HG03439 (cell line): ENCODE data around the gene NCF4.

Experiments used
- ATAC-seq: cut with Tn5 transposase; IDR thresholded peaks from one replicate; pipeline ENCODE4 v1.9.1; 2021; ENCODE audit warnings: mild to moderate bottlenecking, moderate library complexity; ENCODE audit not compliant: unreplicated experiment

NCF4 gene

DNA sequence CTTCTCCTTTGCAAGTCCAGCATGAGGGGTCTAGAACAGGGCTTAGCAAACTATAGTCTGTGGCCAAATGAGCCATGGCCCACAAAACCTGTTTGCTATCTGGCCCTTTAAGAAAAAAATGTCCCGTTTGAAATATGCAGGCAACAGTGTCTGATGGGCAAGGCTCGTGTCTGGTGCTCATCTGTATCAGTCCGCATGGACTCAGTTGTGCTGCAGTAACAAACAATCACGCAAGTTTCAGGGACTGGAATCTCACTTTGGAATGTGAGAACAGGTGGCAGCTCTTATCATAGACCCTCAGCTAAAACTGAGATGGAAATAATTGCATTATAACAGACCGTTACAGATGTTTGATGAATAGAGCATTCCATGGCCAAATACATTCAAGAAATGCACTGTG lies 24.9 kb upstream of the NCF4 start:
- ATAC-seq, result no peak

DNA sequence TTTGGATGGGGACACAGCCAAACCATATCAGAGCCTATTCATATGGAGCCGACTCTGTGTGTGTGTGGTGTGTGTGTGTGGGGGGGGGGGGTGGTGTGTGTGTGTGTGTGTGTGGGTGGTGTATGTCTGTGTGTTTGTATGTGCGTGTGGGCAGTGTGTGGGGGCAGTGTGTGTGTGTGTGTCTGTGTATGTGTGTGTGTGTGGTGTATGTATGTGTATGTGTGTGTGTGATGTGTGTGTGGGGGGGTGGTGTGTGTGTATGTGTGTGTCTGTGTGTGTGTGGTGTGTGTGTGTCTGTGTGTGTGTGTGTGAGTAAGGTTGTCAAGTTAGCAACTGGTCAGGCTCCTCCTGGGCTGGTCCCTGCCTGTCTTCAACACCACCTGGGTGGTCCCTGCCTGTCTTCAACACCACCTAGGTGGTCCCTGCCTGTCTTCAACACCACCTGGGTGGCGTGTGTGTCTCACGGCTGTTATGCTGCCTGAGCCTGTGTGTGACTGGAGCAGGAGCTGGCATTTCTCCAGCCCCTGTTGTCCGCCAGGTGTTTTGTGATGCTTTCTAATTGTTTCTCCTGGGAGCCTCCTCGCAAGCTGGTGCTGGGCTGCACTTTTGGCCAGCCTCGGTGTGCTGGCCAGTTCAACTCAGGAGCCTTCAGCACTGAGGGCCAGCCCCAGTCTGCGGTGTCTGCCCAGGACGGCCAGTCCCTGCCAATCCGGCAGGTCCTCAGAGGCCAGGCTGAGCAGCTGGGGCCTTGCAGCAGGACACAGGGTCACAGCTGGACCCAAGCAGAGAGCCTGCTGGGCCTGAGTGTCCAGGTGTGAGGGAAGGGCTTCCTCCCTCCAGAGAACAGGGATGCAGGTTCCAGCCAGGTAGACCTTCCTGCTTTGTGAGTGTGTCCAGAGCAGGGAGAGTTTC lies 22.4 kb upstream of the NCF4 start:
- no peak for ATAC-seq

DNA sequence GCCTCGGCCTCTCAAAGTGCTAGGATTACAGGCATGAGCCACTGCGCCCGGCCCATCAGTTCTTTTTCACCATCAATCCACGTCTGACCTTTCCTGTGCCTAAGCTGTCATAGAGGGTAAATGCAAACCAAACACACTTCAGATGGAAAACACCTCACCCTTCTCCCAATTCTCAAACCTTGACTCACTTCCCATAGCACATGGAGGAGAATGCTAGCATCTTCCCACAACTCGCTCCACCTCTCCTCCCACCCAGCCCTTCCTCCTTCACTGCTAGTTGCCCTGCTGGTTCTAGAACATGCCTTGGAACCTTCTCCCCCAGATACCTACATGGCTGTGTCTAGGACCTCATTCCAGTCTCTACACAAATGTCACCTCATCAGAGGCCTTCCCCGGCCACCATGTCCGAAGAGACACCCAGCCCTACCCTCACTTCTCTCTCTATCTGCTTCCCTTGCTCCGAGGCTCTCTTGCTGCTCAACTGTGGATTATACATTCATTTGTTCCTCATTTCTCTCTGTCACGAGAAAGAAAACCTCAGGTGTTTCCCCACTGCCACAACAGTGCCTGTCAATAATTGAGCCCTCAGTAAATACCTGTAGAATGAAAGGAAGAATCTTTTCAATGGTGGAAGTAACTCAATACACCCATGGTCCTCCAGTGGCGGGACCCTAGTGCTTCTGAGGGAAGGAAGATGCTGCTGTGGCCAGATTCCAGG lies 21.3 kb upstream of the NCF4 start:
- ATAC-seq, result no peak

DNA sequence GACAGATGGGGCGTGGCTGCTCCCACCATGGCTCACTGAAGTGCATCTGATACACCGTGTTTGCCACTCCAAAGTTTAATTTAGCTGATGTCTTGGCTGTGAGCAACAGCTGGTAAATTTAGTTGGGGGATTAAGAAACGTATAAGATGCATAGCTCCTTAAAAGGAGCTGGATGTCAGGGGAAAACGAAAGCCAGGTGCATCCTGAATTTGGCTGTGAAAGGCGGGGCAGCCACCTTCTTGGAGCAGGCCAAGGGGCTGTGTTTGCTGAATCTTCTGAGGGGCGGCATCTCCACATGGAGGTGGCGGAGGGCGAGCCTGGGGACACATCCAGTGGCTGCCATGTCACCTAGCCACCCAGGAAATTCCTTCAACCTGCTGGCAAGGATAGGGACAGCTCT lies 20.7 kb upstream of the NCF4 start:
- ATAC-seq, result no peak

DNA sequence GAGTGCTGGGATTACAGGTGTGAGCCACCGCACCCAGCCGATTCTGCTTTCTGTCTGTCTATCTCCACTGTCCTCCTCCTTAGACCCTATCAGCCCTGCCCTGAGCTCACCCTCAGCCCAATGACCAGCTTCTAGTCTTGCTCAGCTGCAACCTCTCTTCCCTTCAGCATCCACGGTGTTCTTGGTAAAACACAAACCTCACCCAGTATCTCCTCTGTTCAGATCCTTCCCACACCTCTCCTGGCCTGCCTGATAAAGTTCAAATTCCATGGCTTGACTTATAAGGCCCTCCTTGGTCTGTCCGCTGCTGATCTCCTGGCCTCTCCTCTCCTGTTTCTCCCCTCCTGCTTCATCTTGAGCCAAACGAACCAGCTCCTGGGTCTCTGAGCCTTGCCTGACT lies 14.5 kb upstream of the NCF4 start:
- no peak for ATAC-seq

DNA sequence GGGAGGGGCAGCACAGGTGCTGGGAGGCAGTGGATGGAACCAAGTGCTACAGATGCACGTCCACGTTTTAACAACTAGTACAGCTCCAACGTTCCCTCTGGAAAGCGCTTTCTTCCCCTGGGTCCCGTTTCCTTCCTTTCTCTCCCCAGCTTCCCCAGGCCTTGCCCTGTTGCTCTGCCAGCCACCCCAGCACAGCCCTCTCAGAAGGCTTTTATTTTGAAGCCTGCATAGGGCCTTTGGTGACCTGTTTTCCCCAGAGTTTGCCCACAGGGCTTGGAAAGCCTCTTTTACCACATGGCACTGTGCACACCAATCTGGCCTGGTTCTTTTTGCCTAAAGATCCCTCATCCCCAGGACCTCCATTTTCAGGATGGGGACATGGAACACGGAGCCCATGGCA lies 13.9 kb upstream of the NCF4 start:
- ATAC-seq, result no peak

DNA sequence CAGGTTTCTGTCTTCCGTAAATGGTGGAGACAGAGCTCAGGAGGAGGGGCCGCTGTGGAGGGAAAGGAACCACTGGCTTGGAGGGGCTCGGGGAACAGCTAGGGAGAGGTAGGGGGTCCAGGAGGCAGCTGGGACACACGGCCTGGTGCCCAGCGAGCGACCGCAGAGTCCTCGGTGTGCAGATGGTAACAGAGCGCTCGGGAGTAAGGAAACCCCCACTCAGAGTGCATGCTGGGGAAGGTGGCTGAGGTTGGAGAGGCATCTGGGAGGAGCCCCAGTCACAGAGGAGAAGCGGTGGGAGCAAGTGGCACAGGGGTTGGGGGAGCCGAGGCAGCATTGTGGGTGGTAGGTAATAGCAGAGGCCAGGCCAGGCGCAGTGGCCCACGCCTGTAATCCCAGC lies 10.8 kb upstream of the NCF4 start:
- ATAC-seq, result no peak

DNA sequence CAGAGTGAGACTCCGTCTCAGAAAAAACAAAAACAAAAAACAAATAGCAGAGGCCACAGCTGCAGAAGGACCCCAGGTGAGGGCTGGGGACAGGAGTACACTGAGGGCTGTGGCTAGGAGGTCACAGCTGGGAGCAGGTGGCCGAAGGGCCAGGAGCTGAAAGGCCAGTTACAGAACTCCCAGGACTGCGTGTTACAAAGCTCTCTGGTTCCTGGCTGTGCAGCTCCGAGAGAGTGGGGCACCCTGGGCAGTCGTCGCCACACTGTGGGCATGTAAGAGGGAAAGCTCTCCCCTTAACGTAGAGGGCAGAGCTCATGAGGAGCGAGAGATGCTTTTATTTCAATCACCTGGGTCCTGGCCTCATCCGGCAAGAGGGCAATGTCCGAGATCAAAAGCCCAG lies 10.1 kb upstream of the NCF4 start:
- no peak for ATAC-seq

DNA sequence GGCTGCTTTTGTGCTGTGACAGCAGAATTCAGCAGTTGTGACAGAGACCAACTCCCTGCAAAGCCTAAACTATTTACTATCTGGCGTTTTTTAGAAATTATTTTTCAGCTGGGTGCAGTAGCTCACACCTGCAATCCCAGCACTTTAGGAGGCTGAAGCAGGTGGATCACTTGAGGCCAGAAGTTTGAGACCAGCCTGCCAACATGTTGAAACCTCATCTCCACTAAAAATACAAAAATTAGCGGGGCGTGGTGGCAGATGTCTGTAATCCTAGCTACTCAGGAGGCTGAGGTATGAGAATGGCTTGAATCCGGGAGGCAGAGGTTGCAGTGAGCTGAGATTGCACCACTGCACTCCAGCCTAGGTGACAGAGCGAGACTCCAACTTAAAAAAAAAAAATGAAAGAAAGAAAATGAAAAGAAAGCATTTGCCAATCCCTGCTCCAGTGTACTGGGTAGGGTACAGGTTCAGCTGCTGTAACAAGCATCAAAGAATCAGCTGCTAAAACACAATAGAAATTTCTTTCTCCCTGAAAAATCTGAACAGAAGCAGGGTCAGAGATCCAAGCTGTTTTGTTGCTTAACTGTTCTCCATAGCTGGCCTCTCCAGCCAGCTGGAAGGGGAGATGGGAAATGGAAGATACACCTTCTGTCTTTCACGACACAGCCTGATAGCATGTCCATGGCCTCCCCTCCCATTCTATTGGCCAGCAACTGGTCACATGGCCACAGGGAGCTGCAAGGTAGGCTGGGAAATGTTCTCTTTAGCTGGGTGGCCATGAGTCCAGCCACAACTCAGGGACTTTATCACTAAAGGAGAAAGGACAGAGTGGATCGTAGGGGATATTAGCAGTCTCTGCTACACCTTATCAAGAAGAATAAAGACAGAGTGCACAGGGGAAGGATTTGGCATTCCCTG lies 8.5 kb upstream of the NCF4 start:
- ATAC-seq, result no peak

DNA sequence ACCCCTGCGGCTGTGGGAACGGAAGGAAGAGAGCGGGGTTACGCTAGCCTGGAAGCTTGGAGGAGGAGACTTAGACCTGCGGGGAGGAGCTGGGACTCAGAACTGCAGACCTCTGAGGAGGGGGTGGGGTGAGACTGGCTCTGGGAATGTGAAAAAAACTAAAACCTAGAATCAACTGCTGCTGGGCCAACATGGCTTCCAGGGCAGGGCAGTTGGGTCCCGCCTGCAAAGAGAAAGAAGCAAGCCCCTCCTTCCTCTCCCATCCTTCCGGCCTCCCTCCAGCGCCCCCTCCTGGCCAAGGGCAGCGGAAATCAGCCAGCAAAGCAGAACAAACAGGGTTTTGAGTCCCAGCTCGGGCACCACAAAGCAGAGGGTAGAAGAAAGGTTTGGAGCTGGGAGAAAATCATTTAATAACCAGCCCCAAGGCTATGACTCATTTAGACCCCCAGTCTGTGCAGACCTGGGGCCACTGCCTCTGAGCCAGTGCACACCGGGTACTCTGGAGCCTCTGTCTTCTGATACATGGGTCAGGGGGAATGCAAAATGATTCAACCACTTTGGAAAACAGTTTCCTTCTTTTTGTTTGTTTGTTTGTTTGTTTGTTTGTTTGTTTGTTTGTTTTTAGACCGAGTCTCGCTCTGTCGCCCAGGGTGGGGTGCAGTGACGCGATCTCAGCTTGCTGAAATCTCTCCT lies 7.3 kb upstream of the NCF4 start:
- ATAC-seq, result no peak

DNA sequence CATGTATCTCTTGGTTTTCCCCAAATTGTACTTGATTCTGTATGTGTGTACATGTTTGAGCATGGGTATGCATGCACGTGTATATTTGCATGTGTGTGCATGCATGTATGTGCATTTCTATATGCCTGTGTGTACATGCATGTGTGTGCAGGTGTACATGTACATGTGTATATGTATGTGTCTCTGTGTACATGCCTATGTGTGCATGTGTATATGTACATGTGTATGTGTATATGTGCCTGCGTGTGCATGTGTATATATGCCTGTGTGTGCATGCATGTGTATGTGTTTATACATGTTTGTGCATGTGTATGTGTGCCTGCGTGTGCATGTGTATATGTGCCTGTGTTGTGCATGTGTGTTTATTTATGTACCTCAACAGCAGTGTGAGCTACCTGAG lies 5.3 kb upstream of the NCF4 start:
- no peak for ATAC-seq

DNA sequence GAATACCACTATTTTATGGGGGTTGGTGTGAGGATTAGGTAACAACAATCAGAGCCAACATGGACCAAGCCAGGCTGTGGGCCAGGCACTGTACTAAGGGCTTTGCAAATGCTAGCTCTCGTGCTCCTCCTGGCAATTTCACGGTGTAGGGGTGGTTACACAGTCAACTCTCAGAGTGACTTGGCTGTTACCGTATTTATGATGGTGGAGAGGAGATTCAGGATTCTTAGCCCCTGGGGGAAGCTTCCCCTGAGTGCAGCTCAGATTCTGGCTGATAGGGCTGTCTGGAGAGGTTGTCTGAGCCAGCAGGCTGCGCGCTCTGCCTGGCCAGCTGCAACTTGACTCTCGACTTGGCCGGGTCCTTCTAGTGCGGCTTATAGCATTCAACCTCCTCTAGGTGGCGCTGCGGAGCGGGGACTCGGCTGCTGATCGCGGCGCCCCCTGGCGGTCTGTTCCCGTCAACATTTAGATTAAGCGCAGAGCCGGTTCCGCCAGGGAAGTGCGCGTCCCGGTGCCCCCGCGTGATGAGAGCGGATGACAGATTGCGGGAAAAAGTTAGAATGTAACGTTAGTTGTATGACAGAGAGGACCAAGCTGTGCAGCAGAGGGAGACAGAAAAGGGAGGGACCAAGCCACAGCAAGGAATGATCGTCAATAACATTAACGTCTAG lies 4.5 kb upstream of the NCF4 start:
- ATAC-seq, result peak; percentile 34

DNA sequence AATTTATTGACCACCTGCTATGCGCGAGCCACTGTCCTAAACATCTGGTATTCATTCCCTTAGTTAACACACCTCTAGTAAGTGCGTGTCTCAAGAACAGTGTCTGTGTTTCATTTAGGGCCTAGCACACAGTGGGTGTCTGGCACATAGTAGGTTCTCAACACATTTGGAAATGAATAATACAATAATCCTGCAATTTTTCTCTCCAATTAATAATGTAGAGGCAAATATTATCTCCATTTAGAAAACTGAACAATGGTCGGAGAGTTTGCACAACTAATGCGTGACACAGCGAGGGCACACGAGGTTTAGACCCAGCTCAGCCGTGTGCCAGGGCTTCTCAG lies 4.0 kb upstream of the NCF4 start:
- no peak for ATAC-seq

DNA sequence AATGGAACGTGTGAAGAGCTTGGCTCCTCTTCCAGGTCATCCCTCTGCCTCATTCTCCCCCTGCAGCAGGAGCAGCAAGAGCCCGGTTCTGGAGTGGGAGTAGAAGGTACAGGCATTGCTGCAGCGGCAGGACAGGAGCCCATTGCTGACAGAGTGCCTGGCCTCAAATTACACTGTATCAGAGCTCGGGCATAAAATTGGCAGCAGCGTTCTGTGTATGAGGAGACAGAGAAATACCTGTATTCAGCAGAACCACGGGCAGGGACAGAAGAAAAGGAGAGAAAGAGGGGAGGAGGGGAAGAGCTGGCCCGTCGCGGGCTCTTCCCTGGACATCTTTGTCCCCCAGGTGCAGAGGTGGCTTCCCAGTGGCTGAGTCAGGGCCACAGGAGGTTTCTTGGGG lies 2.6 kb upstream of the NCF4 start:
- no peak for ATAC-seq

DNA sequence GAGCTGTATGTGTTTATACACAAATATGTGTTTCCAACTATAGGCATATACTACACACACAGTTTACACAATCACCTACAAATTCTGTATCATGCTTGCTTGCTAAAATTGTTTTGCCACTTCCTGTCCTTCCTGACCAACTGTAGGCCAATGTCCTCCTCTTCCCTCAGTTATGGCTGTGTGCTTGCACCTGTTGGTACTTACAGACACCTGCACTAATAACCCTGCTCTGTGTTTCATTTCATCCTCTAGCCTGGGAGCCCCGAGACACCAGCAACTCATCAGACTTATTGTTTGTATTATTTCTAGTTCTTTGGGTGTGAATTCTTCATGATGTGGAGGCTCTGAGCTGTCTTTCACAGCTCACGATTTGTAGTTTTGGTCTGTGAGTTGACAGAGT lies 1.8 kb upstream of the NCF4 start:
- ATAC-seq, result no peak

DNA sequence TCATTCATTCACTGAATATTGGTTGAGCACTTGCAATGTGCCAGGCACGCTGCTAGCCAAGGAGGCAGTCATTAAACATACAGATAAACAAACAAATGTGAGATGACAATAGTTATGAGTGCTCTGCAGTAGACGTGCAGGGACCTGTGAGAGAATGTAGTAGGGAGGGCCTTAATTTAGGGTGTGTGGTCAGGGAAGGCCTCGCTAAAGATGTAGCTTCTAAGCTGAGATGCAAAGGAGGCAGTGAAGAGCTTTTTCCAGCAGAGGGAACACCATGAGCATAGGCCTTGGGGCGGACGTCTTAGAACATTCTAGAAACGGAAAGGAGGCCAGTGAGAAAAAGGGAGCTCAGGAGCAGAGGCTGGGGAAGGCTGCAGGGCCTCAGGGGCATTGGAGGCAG lies 789 bp upstream of the NCF4 start:
- ATAC-seq, result no peak

DNA sequence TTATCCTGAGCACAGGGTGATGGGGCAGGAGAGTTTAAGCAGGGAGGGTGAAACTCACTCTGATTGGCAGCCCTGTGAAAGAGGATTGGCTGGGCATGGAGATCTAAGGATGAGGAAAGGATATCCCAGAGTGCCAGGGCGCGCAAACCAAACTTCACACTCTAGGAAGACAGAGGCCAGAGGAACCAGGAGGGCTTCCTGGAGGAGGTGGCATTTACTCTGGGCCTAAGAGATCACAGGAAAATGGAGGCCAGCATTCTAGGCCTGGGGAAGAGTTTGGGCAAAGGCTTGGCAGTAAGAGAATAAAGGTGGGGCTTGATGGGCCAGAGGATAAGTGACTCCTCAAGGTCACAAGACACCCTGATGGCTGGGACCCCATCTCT lies 377 bp upstream of the NCF4 start:
- ATAC-seq, result no peak

DNA sequence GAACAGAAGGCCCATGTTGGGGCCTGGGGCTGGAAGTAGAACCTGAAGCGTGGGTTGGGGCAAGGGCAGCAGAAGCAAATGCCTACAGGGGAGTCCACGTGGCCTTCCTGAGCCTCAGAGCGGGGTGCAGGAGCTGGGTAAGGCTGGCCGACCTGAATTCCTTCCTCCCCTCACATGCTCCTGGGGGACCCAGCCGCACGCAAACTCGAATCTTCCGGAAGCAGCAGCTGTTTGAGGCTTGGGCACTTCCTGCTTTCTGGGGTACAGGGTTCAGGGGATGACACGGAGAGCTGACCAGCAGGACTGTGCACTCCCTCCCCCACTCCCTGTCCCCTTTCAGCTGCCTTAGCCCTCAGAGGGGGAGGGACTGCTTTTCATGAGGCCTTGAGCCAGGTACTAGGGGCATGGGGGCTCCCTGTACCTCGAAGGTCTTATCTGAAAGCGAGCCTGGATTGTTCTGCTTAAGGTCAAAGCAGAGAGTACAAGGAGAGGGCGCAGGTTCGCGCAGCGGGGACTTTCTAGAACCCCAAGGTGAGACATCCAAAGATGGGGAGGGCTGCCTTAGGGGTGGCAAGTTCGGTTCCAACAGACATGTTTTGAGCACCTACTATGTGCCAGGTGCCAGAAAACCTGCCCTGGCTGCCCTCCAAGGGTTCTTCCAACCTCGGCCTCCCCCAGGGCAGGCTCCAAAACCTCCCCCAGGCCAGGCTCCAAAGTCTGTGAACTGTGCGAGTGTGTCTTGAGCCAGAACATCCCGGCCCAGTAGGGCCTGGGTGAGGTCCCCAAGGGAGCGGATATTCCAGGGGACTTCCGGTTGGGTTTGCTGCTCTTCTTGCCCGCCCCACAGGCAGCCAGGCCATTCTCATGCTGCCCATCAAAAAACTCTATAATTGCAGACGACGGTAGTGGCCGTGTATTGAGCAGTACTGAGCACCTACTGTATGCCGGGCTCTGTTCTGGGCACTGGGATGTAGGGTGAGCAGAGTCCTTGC lies 1.7 kb downstream of the NCF4 start:
- ATAC-seq, result no peak

DNA sequence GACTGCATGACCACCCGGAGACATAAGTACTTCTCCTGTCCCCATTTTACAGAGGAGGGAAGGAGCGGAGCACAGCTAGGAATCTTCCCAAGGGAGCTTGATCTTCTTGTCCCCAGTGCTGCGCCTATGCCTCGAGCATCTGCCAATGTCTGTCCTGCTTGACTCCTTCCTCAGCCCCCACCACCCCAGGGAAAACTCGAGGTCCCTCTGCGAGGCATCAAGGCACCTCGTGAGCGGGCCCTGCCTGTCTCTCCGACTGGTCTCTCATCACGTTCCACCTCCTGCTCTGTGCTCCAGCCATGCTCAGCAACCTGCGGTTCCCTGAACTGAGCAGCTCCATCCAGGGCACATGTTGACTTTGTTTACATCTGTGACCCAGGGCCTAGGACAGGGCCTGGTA lies 2.5 kb downstream of the NCF4 start:
- no peak for ATAC-seq
